ENCODE data around the gene TMEM234.

Gene TMEM234

GRCh38 chr1:32172621-32173245 is 49.4 kb downstream of the TMEM234 start:
- DNase-seq (ENCODE audit: low read depth): no peak

- no peak for DNase-seq (ENCODE audit: low read depth)
Measured at GRCh38 chr1:32170991-32171390, 51.2 kb downstream of the TMEM234 start.
